K562 (cell line): ENCODE measurements around the gene MCC. TPM values are rescaled to one million over a fixed set of nuclear protein-coding genes. Genes with fewer than 3 reads are reported as not detected.

Experiments
- CTBP1 ChIP-seq: fragments of 450-650 bp; IDR thresholded peaks from 2 replicates; pipeline ENCODE4 v1.6.1; 2016; ENCODE audit warnings: borderline replicate concordance
- ELF4 ChIP-seq: fragments of 450-650 bp; formaldehyde crosslinking; IDR thresholded peaks from 2 replicates; pipeline ENCODE4 v1.4.0; 2022; ENCODE audit warnings: missing genetic modification characterization
- NCOR1 ChIP-seq: fragments of 450-650 bp; IDR thresholded peaks from 2 replicates; pipeline ENCODE4 v1.6.1; 2016; ENCODE audit warnings: mild to moderate bottlenecking, moderate library complexity
- SMARCE1 ChIP-seq: fragments of 450-650 bp; IDR thresholded peaks from 2 replicates; pipeline ENCODE4 v1.7.1; 2016; ENCODE audit warnings: mild to moderate bottlenecking
- SRSF1 ChIP-seq: fragments of 200-400 bp; formaldehyde crosslinking; IDR thresholded peaks from 2 replicates; pipeline ENCODE4 v1.6.1; 2017; ENCODE audit warnings: mild to moderate bottlenecking, low read depth, low read length, moderate library complexity
- TEAD4 ChIP-seq, 2 experiments: sonication (generic) in 1 of 2; formaldehyde crosslinking in 1 of 2; IDR thresholded peaks; 2 replicates each; pipeline versions ENCODE4 v1.6.1 to v1.8.0; 2012 to 2022; ENCODE audit warnings: borderline replicate concordance in 1 of 2, inconsistent platforms in 1 of 2, low read length in 1 of 2, mild to moderate bottlenecking in 1 of 2, missing genetic modification reagents in 1 of 2
- ZNF143 ChIP-seq: sonication (generic); formaldehyde crosslinking; IDR thresholded peaks from 2 replicates; pipeline ENCODE4 v1.9.0; 2022; ENCODE audit warnings: mild to moderate bottlenecking, missing genetic modification reagents
- ZNF212 ChIP-seq: fragments of 450-650 bp; formaldehyde crosslinking; IDR thresholded peaks from 2 replicates; pipeline ENCODE4 v1.4.0; 2020; ENCODE audit warnings: mild to moderate bottlenecking
- polyA plus RNA-seq, 8 experiments: library from polyadenylated mRNA; depleted of rRNA in 4 of 8; stranded (reverse) in 5 of 8; unstranded in 3 of 8; fragments of >200 nt; fragmentation: Nextera tagmentation in 2 of 8; fragmentation: Illumina TruSeq in 1 of 8; extraction: Ambion mirVana in 2 of 8; extraction: Trizol in 1 of 8; gene quantifications; 2 replicates each; pipeline versions ENCODE4 v1.2.1 to v1.2.3, GENCODE V29; 2011 to 2014; ENCODE audit warnings: inconsistent platforms in 1 of 8, missing spikeins in 1 of 8
- total RNA-seq, 7 experiments: library from RNA; depleted of rRNA in 6 of 7; stranded (reverse); fragments of >200 nt in 6 of 7; fragmentation: Illumina TruSeq in 2 of 7; extraction: Trizol in 2 of 7; gene quantifications; 2 replicates each; pipeline versions ENCODE4 v1.2.1 to v1.2.3, GENCODE V29; 2011 to 2021; ENCODE audit warnings: low replicate concordance in 1 of 7
- TF ChIP-seq, protein P1 (sequence below): sonication (generic); formaldehyde crosslinking; IDR thresholded peaks from 2 replicates; pipeline ENCODE4 v1.8.1; 2023; ENCODE audit warnings: missing genetic modification reagents, mild to moderate bottlenecking, borderline replicate concordance
- TF ChIP-seq, protein P2 (sequence below): sonication (generic); formaldehyde crosslinking; IDR thresholded peaks from 2 replicates; pipeline ENCODE4 v1.8.1; 2022; ENCODE audit warnings: missing genetic modification reagents
- TF ChIP-seq, protein P3 (sequence below), 2 experiments: fragments of 450-650 bp in 1 of 2; sonication (generic) in 1 of 2; formaldehyde crosslinking in 1 of 2; IDR thresholded peaks in 1 of 2; conservative IDR thresholded peaks in 1 of 2; 2 replicates each; pipeline versions ENCODE4 v1.6.1 to v1.8.1; 2016 to 2023; ENCODE audit warnings: mild to moderate bottlenecking in 2 of 2, moderate library complexity in 2 of 2, inconsistent platforms in 1 of 2, missing genetic modification reagents in 1 of 2
- TF ChIP-seq, protein P4 (sequence below), 2 experiments: fragments of 450-650 bp; formaldehyde crosslinking in 1 of 2; IDR thresholded peaks; 2 replicates each; pipeline versions ENCODE4 v1.4.0 to v1.6.1; 2014 to 2020; ENCODE audit warnings: mild to moderate bottlenecking in 2 of 2, borderline replicate concordance in 1 of 2, low read depth in 1 of 2

MCC gene
- total and polyA plus RNA-seq, 9 of the 15 experiments (the other 6 are each of a cell fraction or from before 2014, with no cell fraction given): 0.04 to 0.24 (median 0.06) TPM; not detected in 1

DNA sequence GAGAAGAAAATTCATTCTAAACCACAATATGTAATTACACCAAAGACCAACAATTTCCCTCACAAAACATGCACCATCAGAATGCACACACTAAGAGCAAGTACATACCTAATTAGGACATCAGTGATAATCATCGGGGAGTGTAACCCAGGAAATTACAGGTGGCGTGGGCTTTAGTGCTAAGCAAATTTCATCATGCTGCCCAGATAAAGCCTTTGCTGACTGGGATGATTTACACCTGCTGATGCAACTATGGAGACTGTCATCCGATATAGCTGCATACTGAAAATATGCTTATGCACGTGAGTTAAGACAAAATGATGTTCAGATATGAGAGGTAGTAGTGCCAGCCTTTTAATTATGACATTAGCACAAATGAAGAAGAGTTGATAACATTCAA, 388.4 kb downstream of the MCC start (continued):
- TF ChIP-seq, protein P1, sequence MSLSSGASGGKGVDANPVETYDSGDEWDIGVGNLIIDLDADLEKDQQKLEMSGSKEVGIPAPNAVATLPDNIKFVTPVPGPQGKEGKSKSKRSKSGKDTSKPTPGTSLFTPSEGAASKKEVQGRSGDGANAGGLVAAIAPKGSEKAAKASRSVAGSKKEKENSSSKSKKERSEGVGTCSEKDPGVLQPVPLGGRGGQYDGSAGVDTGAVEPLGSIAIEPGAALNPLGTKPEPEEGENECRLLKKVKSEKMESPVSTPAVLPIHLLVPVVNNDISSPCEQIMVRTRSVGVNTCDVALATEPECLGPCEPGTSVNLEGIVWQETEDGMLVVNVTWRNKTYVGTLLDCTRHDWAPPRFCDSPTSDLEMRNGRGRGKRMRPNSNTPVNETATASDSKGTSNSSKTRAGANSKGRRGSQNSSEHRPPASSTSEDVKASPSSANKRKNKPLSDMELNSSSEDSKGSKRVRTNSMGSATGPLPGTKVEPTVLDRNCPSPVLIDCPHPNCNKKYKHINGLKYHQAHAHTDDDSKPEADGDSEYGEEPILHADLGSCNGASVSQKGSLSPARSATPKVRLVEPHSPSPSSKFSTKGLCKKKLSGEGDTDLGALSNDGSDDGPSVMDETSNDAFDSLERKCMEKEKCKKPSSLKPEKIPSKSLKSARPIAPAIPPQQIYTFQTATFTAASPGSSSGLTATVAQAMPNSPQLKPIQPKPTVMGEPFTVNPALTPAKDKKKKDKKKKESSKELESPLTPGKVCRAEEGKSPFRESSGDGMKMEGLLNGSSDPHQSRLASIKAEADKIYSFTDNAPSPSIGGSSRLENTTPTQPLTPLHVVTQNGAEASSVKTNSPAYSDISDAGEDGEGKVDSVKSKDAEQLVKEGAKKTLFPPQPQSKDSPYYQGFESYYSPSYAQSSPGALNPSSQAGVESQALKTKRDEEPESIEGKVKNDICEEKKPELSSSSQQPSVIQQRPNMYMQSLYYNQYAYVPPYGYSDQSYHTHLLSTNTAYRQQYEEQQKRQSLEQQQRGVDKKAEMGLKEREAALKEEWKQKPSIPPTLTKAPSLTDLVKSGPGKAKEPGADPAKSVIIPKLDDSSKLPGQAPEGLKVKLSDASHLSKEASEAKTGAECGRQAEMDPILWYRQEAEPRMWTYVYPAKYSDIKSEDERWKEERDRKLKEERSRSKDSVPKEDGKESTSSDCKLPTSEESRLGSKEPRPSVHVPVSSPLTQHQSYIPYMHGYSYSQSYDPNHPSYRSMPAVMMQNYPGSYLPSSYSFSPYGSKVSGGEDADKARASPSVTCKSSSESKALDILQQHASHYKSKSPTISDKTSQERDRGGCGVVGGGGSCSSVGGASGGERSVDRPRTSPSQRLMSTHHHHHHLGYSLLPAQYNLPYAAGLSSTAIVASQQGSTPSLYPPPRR (CRISPR knock-in tag): no peak
- no peak; the same call in 1 of the 2 replicates for TF ChIP-seq SMARCE1
- no peak for TF ChIP-seq ELF4 (CRISPR knock-in tag)
- TF ChIP-seq, protein P2, sequence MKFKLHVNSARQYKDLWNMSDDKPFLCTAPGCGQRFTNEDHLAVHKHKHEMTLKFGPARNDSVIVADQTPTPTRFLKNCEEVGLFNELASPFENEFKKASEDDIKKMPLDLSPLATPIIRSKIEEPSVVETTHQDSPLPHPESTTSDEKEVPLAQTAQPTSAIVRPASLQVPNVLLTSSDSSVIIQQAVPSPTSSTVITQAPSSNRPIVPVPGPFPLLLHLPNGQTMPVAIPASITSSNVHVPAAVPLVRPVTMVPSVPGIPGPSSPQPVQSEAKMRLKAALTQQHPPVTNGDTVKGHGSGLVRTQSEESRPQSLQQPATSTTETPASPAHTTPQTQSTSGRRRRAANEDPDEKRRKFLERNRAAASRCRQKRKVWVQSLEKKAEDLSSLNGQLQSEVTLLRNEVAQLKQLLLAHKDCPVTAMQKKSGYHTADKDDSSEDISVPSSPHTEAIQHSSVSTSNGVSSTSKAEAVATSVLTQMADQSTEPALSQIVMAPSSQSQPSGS (CRISPR knock-in tag): no peak
- no peak for TF ChIP-seq NCOR1
- TF ChIP-seq ZNF143 (CRISPR knock-in tag): no peak
- peak; percentile 43; the same call in 1 of the 2 replicates for TF ChIP-seq TEAD4 (IDR thresholded peaks at IDR 0.05; ENCODE audit: low read length)
- no peak for TF ChIP-seq TEAD4 (CRISPR knock-in tag; IDR thresholded peaks at IDR 0.05; ENCODE audit: borderline replicate concordance)
- TF ChIP-seq, protein P3, sequence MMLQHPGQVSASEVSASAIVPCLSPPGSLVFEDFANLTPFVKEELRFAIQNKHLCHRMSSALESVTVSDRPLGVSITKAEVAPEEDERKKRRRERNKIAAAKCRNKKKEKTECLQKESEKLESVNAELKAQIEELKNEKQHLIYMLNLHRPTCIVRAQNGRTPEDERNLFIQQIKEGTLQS (IDR thresholded peaks at IDR 0.05): peak; percentile 97
- TF ChIP-seq, protein P3 (CRISPR knock-in tag; conservative IDR thresholded peaks at IDR 0.05): no peak
- TF ChIP-seq ZNF212 (CRISPR knock-in tag): no peak
- TF ChIP-seq, protein P4, sequence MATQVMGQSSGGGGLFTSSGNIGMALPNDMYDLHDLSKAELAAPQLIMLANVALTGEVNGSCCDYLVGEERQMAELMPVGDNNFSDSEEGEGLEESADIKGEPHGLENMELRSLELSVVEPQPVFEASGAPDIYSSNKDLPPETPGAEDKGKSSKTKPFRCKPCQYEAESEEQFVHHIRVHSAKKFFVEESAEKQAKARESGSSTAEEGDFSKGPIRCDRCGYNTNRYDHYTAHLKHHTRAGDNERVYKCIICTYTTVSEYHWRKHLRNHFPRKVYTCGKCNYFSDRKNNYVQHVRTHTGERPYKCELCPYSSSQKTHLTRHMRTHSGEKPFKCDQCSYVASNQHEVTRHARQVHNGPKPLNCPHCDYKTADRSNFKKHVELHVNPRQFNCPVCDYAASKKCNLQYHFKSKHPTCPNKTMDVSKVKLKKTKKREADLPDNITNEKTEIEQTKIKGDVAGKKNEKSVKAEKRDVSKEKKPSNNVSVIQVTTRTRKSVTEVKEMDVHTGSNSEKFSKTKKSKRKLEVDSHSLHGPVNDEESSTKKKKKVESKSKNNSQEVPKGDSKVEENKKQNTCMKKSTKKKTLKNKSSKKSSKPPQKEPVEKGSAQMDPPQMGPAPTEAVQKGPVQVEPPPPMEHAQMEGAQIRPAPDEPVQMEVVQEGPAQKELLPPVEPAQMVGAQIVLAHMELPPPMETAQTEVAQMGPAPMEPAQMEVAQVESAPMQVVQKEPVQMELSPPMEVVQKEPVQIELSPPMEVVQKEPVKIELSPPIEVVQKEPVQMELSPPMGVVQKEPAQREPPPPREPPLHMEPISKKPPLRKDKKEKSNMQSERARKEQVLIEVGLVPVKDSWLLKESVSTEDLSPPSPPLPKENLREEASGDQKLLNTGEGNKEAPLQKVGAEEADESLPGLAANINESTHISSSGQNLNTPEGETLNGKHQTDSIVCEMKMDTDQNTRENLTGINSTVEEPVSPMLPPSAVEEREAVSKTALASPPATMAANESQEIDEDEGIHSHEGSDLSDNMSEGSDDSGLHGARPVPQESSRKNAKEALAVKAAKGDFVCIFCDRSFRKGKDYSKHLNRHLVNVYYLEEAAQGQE (IDR thresholded peaks at IDR 0.05; ENCODE audit: borderline replicate concordance): no peak
- TF ChIP-seq, protein P4 (CRISPR knock-in tag; IDR thresholded peaks at IDR 0.05; ENCODE audit: low read depth): no peak
- peak; percentile 77 for TF ChIP-seq CTBP1
- TF ChIP-seq SRSF1: no peak
